Measurements from ENCODE around the gene ADGRL2.

DNA sequence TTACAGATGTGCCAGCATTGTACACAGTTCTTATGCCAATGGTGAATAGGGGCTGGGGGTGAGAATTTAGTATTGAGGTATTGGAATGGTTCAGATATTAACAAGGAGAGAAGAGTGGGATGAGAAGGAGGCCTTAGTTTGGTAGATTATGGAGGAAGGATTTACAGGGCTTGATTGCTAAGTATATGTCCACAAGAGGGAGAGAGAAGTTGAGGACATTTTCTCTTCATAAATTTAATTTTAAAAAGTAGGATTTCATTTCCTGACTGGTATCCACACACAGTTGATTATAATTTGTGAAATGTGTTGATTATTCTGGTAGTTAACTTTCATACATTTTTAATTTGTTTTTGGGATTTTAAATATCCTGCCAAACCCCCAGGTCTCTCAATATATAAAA is 213.0 kb downstream of the ADGRL2 start:
- no peak for TF ChIP-seq SIN3A (IDR thresholded peaks at IDR 0.05; ENCODE audit: low read depth)
- TF ChIP-seq JUND (IDR thresholded peaks at IDR 0.05) = no peak
- TF ChIP-seq RAD21 (IDR thresholded peaks at IDR 0.05; ENCODE audit: low read depth) = no peak
- TF ChIP-seq, protein P1, sequence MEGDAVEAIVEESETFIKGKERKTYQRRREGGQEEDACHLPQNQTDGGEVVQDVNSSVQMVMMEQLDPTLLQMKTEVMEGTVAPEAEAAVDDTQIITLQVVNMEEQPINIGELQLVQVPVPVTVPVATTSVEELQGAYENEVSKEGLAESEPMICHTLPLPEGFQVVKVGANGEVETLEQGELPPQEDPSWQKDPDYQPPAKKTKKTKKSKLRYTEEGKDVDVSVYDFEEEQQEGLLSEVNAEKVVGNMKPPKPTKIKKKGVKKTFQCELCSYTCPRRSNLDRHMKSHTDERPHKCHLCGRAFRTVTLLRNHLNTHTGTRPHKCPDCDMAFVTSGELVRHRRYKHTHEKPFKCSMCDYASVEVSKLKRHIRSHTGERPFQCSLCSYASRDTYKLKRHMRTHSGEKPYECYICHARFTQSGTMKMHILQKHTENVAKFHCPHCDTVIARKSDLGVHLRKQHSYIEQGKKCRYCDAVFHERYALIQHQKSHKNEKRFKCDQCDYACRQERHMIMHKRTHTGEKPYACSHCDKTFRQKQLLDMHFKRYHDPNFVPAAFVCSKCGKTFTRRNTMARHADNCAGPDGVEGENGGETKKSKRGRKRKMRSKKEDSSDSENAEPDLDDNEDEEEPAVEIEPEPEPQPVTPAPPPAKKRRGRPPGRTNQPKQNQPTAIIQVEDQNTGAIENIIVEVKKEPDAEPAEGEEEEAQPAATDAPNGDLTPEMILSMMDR (IDR thresholded peaks at IDR 0.05 in 2 of 3, conservative IDR thresholded peaks at IDR 0.05 in 1 of 3; ENCODE audit: borderline replicate concordance in 1 of 3, insufficient read depth in 1 of 3, low read depth in 2 of 3, low read length in 2 of 3) = no peak
- no peak for TF ChIP-seq YY1 (IDR thresholded peaks at IDR 0.05; ENCODE audit: extremely low read depth, insufficient replicate concordance, low read depth, low read length)
